ENCODE measurements around the gene MCTP2.

MCTP2 gene

DNA sequence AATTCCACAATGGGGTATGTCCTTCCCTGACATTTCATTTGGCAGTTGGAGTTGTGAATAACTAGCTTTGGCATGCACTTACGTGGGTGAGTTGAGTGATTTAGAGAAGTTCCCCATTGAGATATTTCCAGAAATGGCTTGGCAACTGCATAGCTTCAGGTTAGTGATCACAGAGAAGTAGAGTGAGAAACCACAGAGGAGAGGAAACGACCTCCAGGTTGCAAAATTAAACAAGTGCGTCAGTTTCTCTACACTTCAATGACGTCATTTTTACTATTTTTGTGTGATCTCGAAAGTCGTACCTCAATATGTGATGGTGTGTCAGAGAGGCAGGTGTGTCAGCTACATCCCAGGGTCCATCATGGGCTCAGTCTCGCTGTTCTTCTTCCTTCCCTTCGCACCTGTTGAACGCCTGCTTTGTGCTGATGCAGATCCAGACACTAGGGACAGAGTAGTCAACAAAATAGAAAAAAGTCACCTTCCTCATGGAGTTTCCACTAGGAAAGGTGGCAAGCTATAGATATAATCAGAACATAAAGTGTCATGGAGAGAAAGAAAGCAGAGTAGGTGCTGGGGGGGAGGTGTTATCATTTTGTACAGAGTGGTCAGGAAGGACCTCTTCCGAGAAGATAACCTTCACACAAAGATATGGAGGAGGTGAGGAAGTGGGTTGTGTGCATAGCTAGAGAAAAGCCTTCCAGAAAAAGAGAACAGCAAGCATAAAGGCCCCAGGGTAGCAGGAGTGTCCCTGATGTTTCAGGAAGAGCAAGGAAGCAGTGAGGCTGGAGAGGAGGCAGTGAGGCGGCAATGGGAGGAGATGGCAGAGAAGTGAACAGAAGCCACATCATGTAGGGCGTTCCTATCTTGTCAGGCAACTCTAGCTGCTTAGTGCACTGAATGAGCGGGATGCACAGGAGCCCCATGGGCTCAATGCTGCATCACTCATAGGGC lies 75.6 kb downstream of the MCTP2 start:
- DNase-seq = no peak

- no peak for DNase-seq
These were observed 81.6 kb downstream of the MCTP2 start for GRCh38 chr15:94312946-94313345.

- DNase-seq = no peak
These were observed 83.3 kb downstream of the MCTP2 start for GRCh38 chr15:94314639-94315038.

- no peak for DNase-seq
These were observed 85.8 kb downstream of the MCTP2 start for GRCh38 chr15:94317211-94317610.

DNA sequence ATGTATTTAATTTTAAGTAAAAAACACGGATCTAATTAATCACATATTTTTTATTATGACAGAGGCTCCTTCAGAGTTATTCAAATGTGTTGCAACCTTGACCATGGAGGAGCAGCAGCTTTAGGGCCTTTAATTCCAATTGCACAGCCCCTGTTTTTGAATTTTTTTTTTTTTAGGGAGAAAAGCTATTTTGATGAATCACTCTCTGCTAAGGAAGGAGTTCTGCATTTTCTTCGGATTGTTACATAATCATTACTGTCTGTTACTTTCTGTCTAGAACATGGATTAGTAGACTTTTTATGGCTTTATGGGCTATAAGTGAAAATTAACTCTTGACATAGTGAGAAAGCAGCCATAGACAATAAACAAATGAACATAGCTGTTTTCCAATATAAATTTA lies 90.8 kb downstream of the MCTP2 start:
- DNase-seq = no peak

- no peak for DNase-seq
These were observed 91.7 kb downstream of the MCTP2 start for GRCh38 chr15:94323076-94323475.

DNA sequence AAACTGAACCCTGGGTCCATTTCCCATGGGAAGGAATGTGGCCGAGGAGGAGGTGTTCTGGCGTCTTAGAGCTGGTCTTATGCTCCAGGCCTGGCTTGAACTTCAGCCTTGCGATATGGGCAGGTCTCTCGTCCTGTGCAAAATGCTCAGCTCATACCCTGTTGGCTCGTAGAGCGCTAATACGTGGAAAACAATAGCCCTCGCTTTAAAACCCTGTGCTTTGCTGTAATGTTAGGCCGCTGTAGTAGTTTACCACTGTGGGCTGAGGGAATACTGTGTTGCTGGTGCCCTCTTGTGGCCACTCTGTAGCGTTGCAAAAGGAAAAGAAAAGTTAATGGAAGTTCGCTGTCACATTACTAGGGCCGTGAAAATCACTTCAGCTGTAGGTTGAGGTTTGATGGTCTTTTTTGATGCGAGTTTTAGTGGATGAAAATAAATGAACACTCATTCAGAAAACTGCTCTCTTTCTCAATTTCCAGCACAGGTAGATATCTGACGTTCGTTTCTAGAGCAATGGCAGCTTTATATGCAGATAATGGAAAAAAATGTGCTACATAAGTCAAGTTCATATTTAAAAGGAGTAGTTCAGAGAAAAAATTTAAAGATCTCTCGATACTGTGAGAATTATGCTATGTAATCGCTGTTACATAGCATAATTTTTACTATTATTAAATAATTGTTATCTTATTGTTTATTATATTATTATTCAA lies 92.9 kb downstream of the MCTP2 start:
- DNase-seq = peak; percentile 55

DNA sequence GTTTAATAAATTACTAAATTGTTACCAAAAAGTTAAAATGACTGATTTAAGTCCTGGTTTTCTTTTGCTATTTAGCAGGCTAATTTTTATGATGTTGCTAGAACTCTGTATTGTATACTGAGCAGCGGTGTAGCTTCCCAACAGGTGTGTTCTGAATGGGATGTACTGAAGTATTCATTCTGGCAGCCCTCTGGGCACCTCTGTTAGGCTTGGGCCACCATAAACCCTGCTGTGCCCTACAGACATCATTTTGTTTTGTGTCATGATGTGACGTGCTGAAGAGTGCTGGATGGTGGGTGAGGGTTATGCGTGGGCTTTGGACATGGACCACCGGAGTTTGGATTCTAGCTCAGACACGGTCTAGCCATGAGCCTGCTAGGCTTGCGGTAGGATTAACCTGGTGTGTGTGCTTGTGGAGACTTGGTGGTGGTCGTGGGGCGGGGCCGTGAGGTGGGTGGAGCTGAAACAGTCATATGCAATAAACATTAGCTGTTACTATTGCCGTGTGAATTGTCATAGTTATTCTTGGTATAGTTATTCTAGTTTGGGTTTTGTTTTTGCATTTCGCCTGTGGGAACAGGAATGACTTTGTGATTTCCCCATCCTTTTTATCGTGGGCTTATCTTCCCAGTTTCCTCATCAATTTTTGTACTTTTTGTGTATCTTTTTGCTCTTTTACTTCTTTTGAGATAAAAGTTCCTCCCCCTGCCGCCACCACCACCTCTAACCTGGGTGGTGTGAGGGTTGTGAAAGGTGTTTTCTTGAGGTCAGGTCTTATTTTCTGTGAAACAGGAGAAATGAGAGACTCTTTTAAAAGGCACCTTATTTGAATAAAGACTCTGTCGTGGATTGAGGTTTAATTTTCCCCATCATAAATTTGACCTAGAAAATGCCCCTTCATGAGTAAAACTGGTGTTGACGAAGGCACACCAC lies 93.7 kb downstream of the MCTP2 start:
- no peak for DNase-seq

DNA sequence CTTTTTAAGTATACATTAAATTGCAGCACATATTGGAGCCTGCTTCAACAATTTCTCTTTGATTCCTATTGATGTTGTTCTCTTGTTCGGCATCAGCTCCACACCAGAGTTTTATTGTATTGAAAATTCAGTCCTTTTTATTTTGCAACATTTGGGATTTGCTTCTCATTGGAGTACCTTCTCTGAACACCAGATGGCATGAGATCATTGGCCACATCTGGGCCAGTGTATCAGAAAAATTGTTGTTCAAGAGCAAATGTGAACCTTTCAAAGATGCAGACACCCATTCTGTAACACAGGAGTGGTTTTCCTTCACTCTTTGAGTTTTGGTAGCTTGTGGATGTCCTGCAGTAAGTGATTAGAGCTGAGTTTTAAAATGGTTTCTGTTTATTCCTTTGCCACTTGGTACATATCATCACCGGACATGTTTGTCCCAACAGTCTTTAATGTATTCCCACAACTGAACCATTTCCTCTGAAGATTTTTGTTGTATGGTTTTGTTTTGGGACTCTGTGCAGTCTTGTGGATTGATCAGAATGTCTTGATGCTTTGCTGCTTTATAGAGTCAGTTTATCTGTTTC lies 96.1 kb downstream of the MCTP2 start:
- DNase-seq = peak; percentile 38

GRCh38 chr15:94331731-94332130 lies 100.4 kb downstream of the MCTP2 start:
- DNase-seq = no peak

DNA sequence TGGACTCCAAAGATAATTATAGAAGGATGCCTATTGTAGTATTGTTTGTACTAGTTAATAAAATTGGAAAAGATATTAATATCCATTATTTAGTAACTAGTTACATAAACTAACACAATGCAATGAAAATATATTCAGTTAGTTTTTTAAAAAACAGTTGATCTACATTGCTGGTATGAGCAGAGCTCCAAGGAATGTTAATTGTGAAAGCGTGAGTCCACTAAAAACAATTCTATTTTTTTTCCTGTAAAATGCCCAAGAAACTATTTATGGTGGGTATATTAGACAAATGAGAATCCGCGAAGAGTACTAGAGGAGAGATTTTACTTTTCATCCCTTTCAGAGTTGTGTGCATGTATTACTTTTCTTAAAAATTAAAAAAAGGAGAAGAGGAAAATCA lies 104.3 kb downstream of the MCTP2 start:
- DNase-seq = no peak

- DNase-seq = no peak
These were observed 105.6 kb downstream of the MCTP2 start for GRCh38 chr15:94336817-94337467.

DNA sequence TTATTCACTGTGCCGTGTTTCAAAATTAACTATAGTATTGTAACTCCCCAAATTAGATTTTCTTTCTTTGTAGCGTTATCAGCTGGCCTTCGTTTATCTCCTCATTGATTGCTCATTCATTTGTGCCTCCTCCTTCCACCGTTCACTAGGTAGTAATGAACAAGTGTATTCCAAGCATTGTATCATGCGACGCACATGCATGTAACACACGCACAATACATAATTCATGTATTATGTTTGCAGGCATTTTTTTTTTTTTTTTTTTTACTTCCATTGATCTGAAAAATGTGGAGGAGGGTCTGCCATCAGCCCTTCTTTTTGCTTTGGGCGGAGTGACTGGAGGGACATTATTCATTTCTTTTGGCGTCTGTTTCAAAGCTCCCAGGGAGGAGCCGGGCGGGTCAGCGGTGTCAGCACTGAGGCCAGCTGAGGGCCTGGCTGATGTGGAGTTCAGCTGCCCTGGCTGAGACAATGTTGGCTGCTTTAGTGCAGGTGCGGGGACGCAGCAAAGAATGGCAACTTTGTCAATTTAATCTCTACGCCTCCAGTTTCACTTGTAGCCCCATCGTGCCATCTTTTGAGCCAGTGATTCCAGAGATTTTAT lies 107.0 kb downstream of the MCTP2 start:
- DNase-seq = no peak

- DNase-seq = no peak
These were observed 114.9 kb downstream of the MCTP2 start for GRCh38 chr15:94346282-94346681.

- DNase-seq = no peak
These were observed 116.7 kb downstream of the MCTP2 start for GRCh38 chr15:94348084-94348483.

- no peak for DNase-seq
These were observed 119.7 kb downstream of the MCTP2 start for GRCh38 chr15:94351031-94351535.

- no peak for DNase-seq
These were observed 121.5 kb downstream of the MCTP2 start for GRCh38 chr15:94352636-94353487.

DNA sequence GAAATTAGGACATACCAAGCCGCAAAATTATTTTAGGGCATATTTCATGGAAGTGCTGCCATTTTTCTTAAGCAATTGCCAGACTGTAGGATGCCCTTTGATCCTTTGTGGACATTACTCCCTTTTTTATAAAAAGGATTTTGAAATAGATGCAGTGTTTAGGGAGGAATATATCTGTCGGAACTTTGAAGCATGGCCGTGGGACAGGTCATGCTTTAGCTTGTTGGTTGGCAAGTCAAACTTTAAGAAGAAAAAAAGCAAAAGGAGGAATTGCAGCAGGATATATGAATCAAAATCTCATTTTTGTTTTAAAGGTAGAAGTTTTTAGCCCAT lies 122.1 kb downstream of the MCTP2 start:
- DNase-seq = no peak

- no peak for DNase-seq
These were observed 123.3 kb downstream of the MCTP2 start for GRCh38 chr15:94354655-94355054.

- DNase-seq = no peak
These were observed 128.4 kb downstream of the MCTP2 start for GRCh38 chr15:94359716-94360115.

DNA sequence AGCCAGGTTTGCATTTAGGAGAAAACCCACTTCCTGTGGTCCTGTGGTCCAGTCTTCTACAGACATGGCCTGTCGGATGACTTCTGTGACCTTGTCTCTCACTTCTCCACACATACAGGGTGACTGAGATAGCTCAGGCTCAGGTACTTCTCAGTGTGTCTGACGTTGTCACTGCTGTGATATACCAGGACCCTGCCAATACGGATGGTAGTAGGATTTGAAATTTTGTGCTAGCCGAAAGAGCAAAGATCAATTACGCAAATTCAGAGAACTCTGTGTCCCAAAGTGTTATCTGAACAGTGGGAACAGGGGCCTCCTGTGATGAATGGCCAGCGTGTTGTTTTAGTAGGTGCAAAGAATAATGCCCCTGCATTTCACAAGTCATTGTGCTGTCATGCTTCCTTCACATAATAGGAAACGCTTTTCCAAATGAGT lies 128.9 kb downstream of the MCTP2 start:
- DNase-seq = no peak
